HG03103 (cell line): ENCODE results near the gene JAM3.

Source experiments
- ATAC-seq: cut with Tn5 transposase; IDR thresholded peaks from one replicate; pipeline ENCODE4 v1.9.1; 2021; ENCODE audit warnings: low read depth; ENCODE audit not compliant: unreplicated experiment

Gene JAM3

DNA sequence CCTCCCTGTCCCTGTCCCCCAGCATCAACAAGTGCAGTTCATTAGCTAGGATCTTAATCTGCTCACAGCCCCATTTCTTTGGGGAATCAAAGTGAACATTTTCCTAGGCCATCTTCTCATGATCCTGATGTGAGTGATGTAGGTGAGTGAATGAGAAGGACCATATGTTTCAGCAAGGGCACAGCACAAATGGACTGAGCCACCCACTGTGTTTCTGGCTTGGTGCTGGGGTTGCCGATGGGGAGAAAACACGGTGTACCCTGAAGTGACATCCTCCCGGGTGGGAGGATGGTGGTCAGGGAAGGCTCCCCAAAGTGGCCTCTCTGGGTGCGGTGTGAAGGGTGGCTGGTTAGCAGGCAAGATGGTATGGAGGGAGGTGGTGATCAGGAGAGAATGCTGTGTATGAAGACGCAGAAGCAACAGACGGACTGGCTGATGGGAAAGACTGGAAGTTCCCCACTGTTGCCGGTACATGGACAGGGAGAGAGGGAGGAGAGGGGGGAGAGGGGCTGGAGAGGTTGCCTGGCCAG, 72.2 kb downstream of the JAM3 start:
- no peak for ATAC-seq

DNA sequence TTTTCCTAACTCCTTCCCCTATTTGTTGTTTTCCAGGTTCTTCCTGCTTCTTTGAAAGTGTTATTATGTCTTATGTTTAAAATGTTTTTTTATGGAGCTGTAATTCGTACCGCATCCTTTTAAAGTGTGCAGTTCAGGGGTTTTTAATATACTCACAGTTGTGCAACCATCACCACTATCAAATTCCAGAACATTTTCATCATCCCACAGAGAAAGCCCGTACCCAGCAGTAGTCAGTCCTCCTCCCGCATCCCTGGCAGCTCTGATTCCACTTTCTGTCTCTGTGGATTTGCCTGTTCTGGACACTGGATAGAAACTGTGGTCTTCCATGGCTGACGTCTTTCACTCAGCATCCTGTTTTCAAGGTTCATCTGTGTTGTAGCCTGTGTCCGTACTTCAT, 73.7 kb downstream of the JAM3 start:
- no peak for ATAC-seq

DNA sequence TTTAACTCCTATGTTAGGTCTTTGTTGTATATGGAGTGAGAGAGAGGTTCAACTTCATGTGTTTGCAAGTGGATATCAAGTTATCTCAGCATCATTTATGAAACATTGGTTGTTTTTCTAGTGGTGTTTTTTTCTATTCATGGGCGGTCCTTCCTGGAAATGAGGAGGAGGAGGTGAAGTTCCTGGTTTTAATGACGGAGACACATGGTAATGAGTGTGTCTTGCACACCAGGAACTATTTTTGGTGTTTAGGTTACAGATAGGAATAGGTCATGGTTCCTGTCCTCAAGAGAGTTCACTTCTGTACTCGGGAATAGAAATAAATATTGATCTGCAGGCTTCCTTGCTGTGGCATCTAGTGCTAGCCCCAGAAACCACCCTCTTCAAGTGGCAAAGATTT, 74.9 kb downstream of the JAM3 start:
- no peak for ATAC-seq

DNA sequence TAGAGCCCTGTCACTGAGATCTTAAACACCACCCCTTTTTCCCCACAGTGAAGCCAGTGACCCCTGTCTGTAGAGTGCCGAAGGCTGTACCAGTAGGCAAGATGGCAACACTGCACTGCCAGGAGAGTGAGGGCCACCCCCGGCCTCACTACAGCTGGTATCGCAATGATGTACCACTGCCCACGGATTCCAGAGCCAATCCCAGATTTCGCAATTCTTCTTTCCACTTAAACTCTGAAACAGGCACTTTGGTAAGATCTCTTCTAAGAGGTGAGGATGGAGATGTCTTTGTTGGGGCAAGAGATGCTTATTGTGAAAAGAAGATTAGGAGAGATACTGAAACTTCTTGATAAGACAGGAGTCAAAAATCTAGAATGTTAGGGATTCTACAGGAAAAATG, 75.9 kb downstream of the JAM3 start:
- ATAC-seq: no peak

DNA sequence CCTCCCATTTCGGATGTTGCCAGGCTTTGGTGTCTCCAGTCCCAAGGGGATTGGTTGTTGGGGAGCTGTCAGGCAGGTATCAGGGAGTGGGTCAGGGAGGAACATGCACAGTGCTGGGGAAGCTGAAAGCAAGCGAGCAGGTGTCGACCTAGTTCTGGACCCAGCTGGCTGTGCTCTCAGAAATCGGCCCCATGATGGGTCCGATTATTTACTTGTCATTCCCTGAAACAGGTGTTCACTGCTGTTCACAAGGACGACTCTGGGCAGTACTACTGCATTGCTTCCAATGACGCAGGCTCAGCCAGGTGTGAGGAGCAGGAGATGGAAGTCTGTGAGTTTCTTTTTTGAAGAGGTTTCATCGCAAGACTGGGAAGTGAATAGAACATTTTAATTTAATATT, 76.8 kb downstream of the JAM3 start:
- ATAC-seq: no peak

DNA sequence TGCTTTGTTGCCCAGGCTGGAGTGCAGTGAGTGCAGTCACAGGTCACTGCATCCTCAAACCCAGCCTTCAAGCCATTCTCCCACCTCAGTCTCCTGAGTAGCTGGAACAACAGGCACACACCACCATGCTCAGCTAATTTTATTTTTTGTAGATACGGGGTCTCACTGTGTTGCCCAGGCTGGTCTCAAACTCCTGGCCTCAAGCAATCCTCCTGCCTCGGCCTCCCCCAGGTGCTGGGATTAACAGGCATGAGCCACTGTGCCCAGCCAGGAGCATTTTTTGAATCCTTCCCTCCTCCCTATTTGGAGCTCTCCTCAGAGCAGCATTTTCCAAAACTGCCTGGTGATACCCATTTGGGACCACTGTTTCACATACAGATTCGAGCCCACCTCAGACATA, 77.7 kb downstream of the JAM3 start:
- no peak for ATAC-seq

DNA sequence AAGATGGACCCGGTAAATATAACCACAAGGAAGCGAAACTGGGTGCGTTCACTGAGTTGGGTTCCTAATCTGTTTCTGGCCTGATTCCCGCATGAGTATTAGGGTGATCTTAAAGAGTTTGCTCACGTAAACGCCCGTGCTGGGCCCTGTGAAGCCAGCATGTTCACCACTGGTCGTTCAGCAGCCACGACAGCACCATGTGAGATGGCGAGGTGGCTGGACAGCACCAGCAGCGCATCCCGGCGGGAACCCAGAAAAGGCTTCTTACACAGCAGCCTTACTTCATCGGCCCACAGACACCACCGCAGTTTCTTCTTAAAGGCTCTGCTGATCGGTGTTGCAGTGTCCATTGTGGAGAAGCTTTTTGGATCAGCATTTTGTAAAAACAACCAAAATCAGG, 80.5 kb downstream of the JAM3 start:
- no peak for ATAC-seq

DNA sequence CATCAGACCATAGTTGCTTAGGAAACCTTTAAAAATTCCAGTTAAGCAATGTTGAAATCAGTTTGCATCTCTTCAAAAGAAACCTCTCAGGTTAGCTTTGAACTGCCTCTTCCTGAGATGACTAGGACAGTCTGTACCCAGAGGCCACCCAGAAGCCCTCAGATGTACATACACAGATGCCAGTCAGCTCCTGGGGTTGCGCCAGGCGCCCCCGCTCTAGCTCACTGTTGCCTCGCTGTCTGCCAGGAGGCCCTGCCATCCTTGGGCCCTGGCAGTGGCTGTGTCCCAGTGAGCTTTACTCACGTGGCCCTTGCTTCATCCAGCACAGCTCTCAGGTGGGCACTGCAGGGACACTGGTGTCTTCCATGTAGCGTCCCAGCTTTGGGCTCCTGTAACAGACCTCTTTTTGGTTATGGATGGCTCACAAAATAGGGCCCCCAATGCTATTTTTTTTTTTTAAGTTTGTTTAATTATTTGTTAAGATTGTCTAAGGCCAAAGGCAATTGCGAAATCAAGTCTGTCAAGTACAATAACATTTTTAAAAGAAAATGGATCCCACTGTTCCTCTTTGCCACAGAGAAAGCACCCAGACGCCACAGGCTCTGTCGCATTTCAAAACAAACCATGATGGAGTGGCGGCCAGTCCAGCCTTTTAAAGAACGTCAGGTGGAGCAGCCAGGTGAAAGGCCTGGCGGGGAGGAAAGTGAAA, 81.5 kb downstream of the JAM3 start:
- ATAC-seq: no peak

DNA sequence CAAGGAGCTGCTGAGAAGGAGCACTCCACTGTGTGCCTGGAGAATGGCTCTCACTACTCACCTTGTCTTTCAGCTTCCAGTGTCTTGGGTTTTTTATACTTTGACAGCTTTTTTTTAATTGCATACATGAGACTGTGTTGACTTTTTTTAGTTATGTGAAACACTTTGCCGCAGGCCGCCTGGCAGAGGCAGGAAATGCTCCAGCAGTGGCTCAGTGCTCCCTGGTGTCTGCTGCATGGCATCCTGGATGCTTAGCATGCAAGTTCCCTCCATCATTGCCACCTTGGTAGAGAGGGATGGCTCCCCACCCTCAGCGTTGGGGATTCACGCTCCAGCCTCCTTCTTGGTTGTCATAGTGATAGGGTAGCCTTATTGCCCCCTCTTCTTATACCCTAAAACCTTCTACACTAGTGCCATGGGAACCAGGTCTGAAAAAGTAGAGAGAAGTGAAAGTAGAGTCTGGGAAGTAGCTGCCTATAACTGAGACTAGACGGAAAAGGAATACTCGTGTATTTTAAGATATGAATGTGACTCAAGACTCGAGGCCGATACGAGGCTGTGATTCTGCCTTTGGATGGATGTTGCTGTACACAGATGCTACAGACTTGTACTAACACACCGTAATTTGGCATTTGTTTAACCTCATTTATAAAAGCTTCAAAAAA, 82.3 kb downstream of the JAM3 start:
- ATAC-seq: no peak

DNA sequence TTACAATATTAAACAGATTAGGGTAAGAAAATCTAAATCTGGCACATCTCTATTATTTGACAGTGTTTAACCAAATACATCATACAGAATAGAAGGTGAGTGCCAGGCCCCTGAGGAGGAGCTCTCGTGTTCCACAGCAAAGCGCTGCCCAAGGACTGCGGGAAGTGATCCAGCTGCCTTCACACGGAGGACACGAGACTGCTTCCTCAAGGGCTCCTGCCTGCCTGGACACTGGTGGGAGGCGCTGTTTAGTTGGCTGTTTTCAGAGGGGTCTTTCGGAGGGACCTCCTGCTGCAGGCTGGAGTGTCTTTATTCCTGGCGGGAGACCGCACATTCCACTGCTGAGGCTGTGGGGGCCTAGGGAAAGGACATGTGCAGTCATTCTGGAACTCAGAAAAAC, 83.8 kb downstream of the JAM3 start:
- no peak for ATAC-seq

DNA sequence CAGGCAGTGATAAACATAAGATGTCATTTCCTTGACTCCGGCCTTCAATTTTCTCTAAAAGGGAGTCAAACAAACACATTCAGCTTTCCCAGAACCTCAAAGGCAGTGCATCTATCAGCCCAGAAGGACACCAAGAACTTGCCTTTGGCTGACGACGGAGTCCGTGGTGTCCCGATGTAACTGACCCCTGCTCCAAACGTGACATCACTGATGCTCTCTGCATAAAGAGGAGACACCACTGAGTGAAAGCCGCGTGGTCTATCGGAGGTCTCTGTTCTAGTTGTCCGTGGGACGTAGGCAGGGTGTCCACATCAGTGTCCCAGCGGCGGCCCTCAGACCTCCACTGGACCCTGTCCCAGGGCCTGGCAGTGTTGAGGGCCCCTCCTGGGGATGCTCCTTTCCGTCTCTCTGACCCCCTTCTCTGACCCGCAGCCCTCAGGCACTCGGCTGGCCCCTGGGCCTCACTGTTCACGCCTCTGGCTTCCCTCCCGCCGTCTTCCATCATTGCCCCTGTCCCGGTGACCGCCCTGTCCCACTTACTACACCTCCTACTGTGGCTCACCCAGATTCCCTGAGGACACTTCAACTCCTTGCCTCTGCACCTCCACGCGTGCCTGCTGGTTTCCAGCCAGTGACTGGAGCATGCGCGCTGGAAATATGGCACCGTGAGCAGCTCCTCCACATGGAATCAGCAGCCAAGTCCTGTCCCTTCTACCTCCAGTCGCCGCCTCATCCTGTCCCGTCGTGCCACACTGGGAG, 84.5 kb downstream of the JAM3 start:
- ATAC-seq: no peak

DNA sequence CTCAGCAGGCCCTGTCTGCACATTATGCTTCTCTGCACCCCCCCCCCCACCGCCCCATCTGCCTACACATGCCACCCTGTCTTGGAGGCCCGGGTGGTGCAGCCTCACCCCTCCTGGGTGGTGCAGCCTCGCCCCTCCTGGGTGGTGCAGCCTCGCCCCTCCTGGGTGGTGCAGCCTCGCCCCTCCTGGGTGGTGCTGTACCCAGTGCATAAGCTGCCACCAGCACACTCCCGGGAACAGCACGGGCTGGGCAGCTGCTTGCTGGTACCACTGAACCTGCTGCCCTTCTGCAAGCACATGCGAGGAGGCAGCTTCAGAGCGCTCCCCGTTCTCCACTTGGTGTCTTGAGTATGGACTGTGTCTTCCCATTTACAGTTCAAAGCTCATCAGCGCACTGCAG, 85.6 kb downstream of the JAM3 start:
- no peak for ATAC-seq

DNA sequence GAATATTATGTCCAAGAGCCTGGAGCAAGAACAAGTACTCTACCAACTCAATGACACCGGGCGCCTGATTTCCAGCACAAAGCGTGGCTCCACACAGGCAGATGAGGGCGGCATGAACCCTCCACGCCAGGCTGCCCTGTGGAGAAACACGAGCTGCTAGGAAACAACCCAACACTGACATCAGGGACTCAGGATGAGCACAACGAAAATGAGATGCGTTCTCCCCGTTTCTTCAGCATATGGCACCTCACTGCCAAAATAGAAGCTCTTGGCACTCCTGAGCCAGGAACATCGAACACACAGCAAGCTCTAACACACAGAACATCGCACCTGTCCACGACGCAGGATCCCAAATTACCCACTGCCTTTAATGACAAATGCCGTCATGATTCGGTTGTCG, 86.6 kb downstream of the JAM3 start:
- no peak for ATAC-seq

DNA sequence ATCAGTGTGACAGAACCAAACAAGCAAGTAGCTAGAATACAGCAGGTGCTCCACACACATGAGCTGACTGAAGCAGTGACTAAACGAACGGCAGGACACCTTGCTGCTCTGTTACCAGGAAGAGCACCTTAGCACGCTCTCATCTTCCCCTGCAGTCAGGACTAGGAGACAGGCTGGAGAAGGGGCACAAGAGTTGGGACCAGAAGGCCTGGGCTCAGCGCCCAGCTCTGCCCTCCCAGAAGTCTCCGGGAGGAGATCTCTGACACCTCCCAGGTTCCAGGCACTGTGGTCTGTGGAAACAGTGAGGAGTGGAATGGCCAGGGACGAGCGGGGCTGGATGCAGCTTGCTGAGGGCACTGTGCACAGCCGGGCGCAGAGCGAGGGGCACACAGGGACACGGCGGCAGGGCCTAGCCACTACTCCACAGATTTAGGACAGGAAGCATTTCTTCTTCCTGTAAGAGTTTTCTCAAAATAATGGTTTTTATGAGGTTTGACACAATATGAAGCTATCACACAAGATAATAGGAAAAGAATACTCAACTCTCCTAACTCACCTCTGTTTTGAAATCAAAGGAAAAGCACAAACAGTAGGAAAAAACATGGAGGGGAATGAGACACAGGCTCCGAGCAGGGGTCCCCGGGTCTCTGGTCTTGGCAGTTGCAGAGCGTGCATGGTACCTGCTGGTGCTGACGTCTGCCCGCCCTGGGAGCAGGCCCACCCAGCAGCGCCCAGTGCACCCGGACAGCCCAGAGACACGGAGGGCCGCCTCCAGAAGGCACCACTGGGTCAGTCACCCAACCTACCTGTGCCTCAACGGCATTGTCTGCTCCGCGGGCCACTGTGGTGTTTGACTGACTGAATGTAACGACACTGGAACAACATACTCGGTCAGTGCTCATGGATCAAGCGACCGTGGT, 87.3 kb downstream of the JAM3 start:
- no peak for ATAC-seq

DNA sequence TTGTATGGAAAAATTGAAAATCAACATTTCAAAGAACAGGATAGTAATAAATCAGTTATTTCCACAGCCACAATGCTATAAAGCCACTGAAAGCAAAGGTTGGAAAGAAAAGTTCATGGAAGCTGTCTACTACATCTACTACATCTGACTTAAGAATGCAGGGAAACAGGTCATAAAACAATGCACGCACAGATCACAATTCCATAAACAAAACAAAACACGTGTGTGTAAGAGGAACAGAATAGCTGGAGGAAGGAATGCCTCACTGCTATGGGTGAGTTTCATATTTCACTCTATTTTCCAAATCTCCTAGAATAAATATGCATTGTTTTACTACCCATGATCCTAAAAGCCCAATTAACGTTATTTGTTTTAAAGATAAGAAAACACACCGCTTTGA, 88.6 kb downstream of the JAM3 start:
- ATAC-seq: no peak

DNA sequence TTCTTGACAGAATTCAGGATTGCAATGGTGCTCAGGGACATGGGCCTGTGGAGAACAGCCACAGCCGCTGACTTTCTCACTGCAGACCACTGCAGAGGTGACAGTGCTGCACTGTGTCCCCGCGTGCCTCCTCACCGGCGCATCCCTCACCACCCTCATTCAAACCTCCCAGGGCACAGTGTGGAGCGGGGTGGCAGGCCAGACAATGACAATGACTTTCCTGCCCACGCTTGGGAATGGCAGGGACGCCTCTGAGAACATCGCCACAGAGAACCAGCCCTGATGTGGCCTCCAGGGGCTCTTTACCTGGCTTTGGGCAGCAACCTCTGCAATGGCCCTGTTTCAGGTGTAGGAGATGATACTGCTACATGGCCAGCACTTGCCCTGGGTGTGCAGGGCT, 89.2 kb downstream of the JAM3 start:
- ATAC-seq: no peak

DNA sequence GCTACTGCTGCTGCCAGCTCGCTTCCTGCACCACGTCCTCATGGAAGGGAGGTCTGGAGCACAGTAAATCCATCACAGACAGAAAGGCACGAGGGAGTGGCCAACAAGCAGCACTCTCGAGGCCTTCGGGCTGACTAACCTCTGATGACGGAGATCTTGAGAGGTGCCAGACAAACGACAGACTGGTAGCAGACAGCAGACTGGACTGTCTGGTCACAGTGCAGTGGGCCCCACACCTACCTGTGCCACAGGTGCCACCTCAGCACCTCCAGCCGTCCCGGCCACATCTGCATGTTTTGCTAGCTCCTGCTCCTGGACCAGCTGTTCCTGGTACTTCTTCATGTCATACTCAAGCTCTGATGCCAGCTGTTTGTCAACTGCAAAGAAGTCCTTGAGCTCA, 90.8 kb downstream of the JAM3 start:
- no peak for ATAC-seq

DNA sequence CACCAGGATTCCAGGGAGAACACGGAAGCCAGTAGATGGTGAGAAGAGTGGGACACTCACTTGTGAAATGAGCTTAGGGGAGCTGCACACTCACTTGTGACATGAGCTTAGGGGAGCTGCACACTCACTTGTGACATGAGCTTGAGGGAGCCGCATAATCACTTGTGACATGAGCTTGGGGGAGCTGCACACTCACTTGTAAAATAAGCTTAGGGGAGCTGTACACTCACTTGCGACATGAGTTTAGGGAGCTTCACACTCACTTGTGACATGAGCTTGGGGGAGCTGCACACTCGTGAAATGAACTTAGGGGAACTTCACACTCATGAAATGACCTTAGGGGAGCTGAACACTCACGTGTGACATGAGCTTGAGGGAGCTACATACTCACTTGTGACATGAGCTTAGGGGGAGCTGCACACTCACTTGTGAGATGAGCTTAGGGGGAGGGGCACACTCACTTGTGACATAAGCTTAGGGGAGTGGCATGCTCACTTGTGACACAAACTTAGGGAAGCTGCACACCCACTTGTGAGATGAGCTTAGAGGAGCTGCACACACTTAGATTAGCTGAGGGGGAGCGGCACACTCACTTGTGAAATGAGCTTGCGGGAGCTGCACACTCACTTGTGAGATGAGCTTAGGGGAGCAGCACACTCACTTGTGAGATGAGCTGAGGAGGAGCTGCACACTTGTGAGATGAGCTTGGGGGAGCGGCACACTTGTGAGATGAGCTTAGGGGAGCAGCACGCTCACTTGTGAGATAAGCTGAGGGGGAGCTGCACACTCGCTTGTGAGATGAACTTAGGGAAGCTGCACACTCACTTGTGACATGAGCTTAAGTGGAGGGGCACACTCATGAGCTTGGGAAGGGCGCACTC, 95.9 kb downstream of the JAM3 start:
- ATAC-seq: no peak

DNA sequence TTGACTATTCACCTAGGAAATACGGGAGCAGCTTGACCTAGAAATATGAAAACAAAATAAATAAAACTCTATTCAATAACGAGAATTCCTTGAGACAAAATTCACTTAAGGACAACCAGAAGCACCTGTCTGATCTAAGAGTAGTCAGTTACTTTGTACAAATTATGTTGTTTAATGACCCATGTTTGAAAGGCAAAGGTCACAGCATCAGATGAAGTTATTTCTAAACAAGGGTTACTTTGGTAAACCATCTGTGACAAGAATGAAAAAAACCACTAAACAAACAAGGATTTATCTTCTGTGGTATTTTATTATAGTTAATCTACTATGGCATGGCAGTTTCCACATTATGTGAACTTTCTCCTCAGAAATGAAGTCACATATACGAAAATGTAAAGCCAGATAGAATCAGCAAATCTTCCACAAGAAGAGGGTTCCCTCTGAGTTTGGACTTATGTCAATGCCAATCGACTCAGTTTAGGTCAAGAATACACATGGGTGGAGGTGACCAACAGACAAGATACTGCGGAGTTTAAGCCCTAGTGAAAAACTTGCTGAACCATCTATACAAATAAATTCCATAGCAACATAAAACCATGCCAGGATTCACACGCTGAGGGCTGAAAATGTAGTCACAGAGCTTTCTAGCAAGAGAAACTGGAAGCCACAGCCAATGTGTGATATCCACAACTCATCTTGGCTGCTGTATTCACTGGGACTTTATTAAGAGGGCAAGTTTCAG, 101.5 kb downstream of the JAM3 start:
- no peak for ATAC-seq
